Measurements from ENCODE around the gene CTNND2. TPM values are rescaled to one million over a fixed set of nuclear protein-coding genes. Genes with fewer than 3 reads are reported as not detected.

The CTNND2 gene
- total RNA-seq, 3 donors from 2014 or later (not counting 1 experiment from before 2014, with no cell fraction given), result not detected

DNA sequence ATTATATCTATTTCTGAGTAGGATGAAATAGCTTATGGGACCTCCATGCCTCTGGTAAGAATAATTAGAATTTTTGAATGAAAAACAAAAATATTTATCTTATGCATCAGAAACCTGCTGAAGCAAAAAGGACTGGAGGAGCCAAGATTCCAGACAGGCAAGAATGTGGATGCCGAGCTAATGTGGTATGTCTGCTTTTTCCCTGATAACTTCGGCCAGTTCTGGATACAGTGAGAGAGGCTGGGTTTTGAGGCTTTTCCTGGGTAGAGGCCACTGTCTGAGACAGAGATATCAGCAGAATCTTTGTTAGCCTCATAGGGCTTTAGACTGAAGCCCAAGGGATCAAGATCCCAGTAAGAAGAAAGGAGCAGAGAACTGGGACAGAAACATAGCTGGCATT is 5.2 kb upstream of the CTNND2 start:
- intact Hi-C loops (cut with micrococcal nuclease), result no loop called here
- WGBS (ENCODE audit: insufficient coverage), result 86% methylated on average over 2 of the region's 2 CpGs
- H3K4me1 Mint-ChIP-seq, result peaks cover 0 to 5% of the 10 kb centered on the region in 2 donors
- peaks cover 11 to 28% of the 10 kb centered on the region in 2 donors for H3K27me3 Mint-ChIP-seq (ENCODE audit: low read depth in 2 of 2)
- H3K36me3 Mint-ChIP-seq, result no peaks in the 10 kb centered on the region
- H3K4me1 ChIP-seq (ENCODE audit: control insufficient read depth, insufficient read depth, low read length), result no peaks in the 10 kb centered on the region
- H3K4me3 Mint-ChIP-seq, result no peak overlapping the region
- H3K4me3 ChIP-seq (ENCODE audit: low read length), result no peak overlapping the region
- ATAC-seq (no peak), DNase-seq (no peak)
- peaks cover 3 to 8% of the 10 kb centered on the region in 2 donors for H3K9me3 Mint-ChIP-seq
- TF ChIP-seq, protein P1, sequence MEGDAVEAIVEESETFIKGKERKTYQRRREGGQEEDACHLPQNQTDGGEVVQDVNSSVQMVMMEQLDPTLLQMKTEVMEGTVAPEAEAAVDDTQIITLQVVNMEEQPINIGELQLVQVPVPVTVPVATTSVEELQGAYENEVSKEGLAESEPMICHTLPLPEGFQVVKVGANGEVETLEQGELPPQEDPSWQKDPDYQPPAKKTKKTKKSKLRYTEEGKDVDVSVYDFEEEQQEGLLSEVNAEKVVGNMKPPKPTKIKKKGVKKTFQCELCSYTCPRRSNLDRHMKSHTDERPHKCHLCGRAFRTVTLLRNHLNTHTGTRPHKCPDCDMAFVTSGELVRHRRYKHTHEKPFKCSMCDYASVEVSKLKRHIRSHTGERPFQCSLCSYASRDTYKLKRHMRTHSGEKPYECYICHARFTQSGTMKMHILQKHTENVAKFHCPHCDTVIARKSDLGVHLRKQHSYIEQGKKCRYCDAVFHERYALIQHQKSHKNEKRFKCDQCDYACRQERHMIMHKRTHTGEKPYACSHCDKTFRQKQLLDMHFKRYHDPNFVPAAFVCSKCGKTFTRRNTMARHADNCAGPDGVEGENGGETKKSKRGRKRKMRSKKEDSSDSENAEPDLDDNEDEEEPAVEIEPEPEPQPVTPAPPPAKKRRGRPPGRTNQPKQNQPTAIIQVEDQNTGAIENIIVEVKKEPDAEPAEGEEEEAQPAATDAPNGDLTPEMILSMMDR (IDR thresholded peaks at IDR 0.05), result no peak
- H3K27ac ChIP-seq (ENCODE audit: low read length), result no peak overlapping the region
- H3K36me3 ChIP-seq (ENCODE audit: control insufficient read depth, insufficient read depth, low read length), result no peaks in the 10 kb centered on the region
- H3K27ac Mint-ChIP-seq, result no peak overlapping the region
- H3K9me3 ChIP-seq (ENCODE audit: control insufficient read depth, insufficient read depth, low read length), result no peaks in the 10 kb centered on the region
- H3K27me3 ChIP-seq (ENCODE audit: control insufficient read depth, insufficient read depth, low read length), result peaks cover 7% of the 10 kb centered on the region

DNA sequence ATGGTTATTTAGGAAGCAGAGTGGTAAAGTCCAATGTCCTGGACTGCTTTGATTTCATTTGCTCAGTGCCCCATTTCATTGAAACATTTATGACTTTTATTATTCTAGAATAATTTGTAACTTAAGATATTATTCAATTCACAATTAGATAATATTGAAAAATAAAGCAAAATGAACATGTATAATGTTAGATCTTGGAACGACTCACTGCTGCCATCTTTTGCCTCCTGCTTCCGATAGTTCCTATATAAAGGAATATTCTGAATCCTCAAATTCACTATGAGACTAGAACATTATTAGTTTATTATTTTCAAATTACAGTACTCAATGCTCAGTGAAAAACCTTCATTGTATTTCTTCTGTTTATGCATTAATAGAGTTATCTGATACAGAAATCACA is 2.3 kb upstream of the CTNND2 start:
- Mint-ChIP-seq H3K4me3 (no peak overlapping the region), H3K9me3 (peaks cover 3 to 4% of the 10 kb centered on the region in 2 donors), H3K36me3 (no peaks in the 10 kb centered on the region), H3K27me3 (ENCODE audit: low read depth in 2 of 2) (peaks cover 26 to 47% of the 10 kb centered on the region in 2 donors), H3K27ac (no peak overlapping the region), H3K4me1 (peaks cover 0 to 13% of the 10 kb centered on the region in 2 donors)
- Histone ChIP-seq H3K36me3 (ENCODE audit: control insufficient read depth, insufficient read depth, low read length) (no peaks in the 10 kb centered on the region), H3K4me1 (ENCODE audit: control insufficient read depth, insufficient read depth, low read length) (no peaks in the 10 kb centered on the region), H3K4me3 (ENCODE audit: low read length) (no peak overlapping the region), H3K27ac (ENCODE audit: low read length) (no peak overlapping the region), H3K9me3 (ENCODE audit: control insufficient read depth, insufficient read depth, low read length) (no peaks in the 10 kb centered on the region), H3K27me3 (ENCODE audit: control insufficient read depth, insufficient read depth, low read length) (peaks cover 16% of the 10 kb centered on the region)
- TF ChIP-seq, protein P1 (IDR thresholded peaks at IDR 0.05), result no peak
- whole genome bisulfite sequencing (ENCODE audit: insufficient coverage), result no CpG with 5 or more reads among the region's 2 CpGs
- no peak for DNase-seq
- intact Hi-C loops (cut with micrococcal nuclease), result no loop called here
- ATAC-seq, result no peak

DNA sequence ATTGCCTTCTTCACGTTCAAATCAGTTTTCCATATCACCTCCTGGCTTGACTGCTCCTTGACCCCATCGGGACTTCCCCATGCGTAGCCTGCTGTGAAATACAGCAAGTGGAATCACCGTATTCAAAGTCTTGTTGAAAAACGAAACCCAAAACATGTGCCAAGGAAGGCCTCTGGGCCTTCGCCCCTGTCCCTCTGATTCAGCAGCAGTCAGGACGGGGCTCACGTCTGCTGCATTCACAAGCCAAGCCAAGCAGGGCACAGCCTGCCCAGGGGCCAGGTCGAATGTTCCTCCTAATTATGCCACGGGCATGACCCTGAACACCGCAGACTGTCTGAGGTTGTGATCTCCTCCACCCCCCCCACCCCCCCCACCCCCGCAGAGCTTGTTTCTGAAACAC is 960 bp upstream of the CTNND2 start:
- Histone ChIP-seq H3K4me3 (ENCODE audit: low read length) (no peak overlapping the region), H3K27me3 (ENCODE audit: control insufficient read depth, insufficient read depth, low read length) (peaks cover 17% of the 10 kb centered on the region), H3K4me1 (ENCODE audit: control insufficient read depth, insufficient read depth, low read length) (no peaks in the 10 kb centered on the region), H3K36me3 (ENCODE audit: control insufficient read depth, insufficient read depth, low read length) (no peaks in the 10 kb centered on the region), H3K27ac (ENCODE audit: low read length) (no peak overlapping the region), H3K9me3 (ENCODE audit: control insufficient read depth, insufficient read depth, low read length) (no peaks in the 10 kb centered on the region)
- Mint-ChIP-seq H3K9me3 (peaks cover 3 to 4% of the 10 kb centered on the region in 2 donors), H3K4me1 (peaks cover 0 to 13% of the 10 kb centered on the region in 2 donors), H3K4me3 (no peak overlapping the region), H3K27ac (no peak overlapping the region), H3K27me3 (ENCODE audit: low read depth in 2 of 2) (peaks cover 26 to 52% of the 10 kb centered on the region in 2 donors), H3K36me3 (no peaks in the 10 kb centered on the region)
- DNase-seq (no peak), ATAC-seq (no peak)
- TF ChIP-seq, protein P1 (IDR thresholded peaks at IDR 0.05), result no peak
- 37% methylated on average over 11 of the region's 12 CpGs for whole genome bisulfite sequencing (ENCODE audit: insufficient coverage)
- intact Hi-C loops (cut with micrococcal nuclease), result no loop called here

DNA sequence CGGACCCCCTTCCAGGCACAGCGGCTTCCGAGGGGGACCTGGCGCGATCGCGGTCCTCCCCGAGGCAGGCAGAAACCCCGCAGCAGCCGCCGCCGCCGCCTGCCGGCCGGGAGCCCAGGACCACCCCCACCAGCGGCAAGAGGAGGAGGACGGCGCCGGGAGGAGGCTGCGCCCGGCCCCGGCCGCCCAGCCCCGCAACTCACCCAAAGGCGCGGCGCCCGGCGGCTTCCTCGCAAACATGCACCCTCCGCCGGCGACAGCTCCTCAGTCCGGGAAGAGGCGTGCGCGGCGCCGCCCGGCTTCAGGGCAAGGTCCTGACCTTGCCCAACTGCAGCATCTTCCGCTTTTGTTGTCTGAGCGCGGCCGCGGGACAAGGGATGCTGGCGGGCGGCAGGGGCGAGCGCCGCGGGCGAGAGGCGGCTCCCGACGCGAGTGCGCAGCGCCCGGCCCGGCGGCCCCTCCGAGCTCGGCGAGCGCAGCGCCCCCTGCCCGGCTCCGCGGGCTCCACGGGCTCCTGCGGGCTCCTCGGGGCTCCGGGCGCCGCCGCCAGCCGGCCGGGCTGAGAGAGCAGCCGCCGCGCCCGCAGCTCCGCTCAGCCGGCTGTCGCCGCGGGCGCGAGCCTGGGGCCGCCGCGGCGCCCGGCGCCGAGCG is 507 bp downstream of the CTNND2 start:
- Histone ChIP-seq H3K4me3 (ENCODE audit: low read length) (no peak overlapping the region), H3K27me3 (ENCODE audit: control insufficient read depth, insufficient read depth, low read length) (peaks cover 17% of the 10 kb centered on the region), H3K4me1 (ENCODE audit: control insufficient read depth, insufficient read depth, low read length) (no peaks in the 10 kb centered on the region), H3K36me3 (ENCODE audit: control insufficient read depth, insufficient read depth, low read length) (no peaks in the 10 kb centered on the region), H3K27ac (ENCODE audit: low read length) (no peak overlapping the region), H3K9me3 (ENCODE audit: control insufficient read depth, insufficient read depth, low read length) (no peaks in the 10 kb centered on the region)
- Mint-ChIP-seq H3K9me3 (peaks cover 3 to 4% of the 10 kb centered on the region in 2 donors), H3K4me3 (no peak overlapping the region), H3K27me3 (ENCODE audit: low read depth in 2 of 2) (peaks cover 26 to 52% of the 10 kb centered on the region in 2 donors), H3K4me1 (peaks cover 0 to 13% of the 10 kb centered on the region in 2 donors), H3K27ac (no peak overlapping the region), H3K36me3 (no peaks in the 10 kb centered on the region)
- 2% methylated on average over 97 of the region's 97 CpGs for WGBS (ENCODE audit: insufficient coverage)
- intact Hi-C loops (cut with micrococcal nuclease), result no loop called here
- no peak for DNase-seq
- no peak for ATAC-seq
- TF ChIP-seq, protein P1 (IDR thresholded peaks at IDR 0.05), result no peak
